Measurements from ENCODE around the gene OR5AP2. TPM values are rescaled to one million over a fixed set of nuclear protein-coding genes. Genes with fewer than 3 reads are reported as not detected.

Gene OR5AP2
- total RNA-seq, 1 experiment from 2014 or later: not detected

DNA sequence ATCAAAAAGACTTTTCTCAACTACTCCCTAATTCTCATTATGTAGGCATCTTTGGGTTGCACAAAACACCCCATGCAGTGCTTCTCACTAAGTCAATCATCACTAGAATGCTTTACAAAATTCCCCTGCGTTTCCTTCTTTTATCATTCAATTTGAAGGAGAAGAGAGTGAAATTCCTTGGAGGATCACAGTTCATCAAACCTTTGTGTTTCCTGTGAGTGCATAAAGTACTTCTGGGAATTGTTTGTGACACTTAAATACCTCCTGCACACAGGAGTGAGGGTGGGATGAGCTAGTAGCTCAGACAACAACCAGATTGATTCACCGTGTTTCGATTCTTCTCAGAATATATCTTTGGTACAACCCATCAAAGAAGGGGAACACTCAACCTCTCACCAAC, 17.5 kb upstream of the OR5AP2 start:
- CTCF ChIA-PET: no interaction called here
- intact Hi-C loops (cut with micrococcal nuclease; ENCODE audit: unreplicated experiment): no loop called here
- H3K27ac Mint-ChIP-seq (ENCODE audit: unreplicated experiment): no peak overlapping the region
- BruUV-seq (replicated peaks): no TSS peak
- TF ChIP-seq, protein P1, sequence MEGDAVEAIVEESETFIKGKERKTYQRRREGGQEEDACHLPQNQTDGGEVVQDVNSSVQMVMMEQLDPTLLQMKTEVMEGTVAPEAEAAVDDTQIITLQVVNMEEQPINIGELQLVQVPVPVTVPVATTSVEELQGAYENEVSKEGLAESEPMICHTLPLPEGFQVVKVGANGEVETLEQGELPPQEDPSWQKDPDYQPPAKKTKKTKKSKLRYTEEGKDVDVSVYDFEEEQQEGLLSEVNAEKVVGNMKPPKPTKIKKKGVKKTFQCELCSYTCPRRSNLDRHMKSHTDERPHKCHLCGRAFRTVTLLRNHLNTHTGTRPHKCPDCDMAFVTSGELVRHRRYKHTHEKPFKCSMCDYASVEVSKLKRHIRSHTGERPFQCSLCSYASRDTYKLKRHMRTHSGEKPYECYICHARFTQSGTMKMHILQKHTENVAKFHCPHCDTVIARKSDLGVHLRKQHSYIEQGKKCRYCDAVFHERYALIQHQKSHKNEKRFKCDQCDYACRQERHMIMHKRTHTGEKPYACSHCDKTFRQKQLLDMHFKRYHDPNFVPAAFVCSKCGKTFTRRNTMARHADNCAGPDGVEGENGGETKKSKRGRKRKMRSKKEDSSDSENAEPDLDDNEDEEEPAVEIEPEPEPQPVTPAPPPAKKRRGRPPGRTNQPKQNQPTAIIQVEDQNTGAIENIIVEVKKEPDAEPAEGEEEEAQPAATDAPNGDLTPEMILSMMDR (IDR thresholded peaks at IDR 0.05; ENCODE audit: unreplicated experiment): no peak
- H3K27me3 Mint-ChIP-seq (ENCODE audit: unreplicated experiment): peaks cover 15% of the 10 kb centered on the region
- no peaks in the 10 kb centered on the region for H3K4me1 Mint-ChIP-seq (ENCODE audit: low read depth, unreplicated experiment)
- H3K9me3 Mint-ChIP-seq (ENCODE audit: low read depth, unreplicated experiment): no peaks in the 10 kb centered on the region
- no peaks in the 10 kb centered on the region for H3K36me3 Mint-ChIP-seq (ENCODE audit: insufficient read depth, unreplicated experiment)
- no peak overlapping the region for H3K4me3 Mint-ChIP-seq (ENCODE audit: low read depth, unreplicated experiment)
- no peak for DNase-seq

DNA sequence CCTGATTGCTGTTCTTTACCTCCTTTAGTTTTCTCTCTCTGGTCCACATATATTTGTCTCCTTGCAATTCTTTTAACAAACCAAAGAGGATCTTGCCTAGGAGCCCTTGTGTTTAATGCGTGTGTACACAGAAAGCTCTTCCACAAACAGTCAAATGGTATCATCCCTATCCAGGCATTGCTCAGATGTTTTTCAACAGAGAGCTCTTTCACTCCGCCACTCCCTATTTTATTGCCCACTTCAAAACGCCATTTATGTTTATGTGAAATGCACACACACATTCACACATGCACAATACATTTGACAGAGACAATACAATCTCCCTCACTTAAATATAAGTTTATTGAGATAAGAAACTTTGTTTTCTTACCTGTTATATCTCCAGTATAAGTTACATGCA, 4.7 kb downstream of the OR5AP2 start:
- no peaks in the 10 kb centered on the region for H3K36me3 Mint-ChIP-seq (ENCODE audit: insufficient read depth, unreplicated experiment)
- H3K4me3 Mint-ChIP-seq (ENCODE audit: low read depth, unreplicated experiment): no peak overlapping the region
- intact Hi-C loops (cut with micrococcal nuclease; ENCODE audit: unreplicated experiment): no loop called here
- CTCF ChIA-PET: no interaction called here
- DNase-seq: no peak
- no peak overlapping the region for H3K27ac Mint-ChIP-seq (ENCODE audit: unreplicated experiment)
- BruUV-seq (replicated peaks): no TSS peak
- no peaks in the 10 kb centered on the region for H3K4me1 Mint-ChIP-seq (ENCODE audit: low read depth, unreplicated experiment)
- TF ChIP-seq, protein P1 (IDR thresholded peaks at IDR 0.05; ENCODE audit: unreplicated experiment): no peak
- H3K27me3 Mint-ChIP-seq (ENCODE audit: unreplicated experiment): peaks cover 21% of the 10 kb centered on the region
- H3K9me3 Mint-ChIP-seq (ENCODE audit: low read depth, unreplicated experiment): no peaks in the 10 kb centered on the region

DNA sequence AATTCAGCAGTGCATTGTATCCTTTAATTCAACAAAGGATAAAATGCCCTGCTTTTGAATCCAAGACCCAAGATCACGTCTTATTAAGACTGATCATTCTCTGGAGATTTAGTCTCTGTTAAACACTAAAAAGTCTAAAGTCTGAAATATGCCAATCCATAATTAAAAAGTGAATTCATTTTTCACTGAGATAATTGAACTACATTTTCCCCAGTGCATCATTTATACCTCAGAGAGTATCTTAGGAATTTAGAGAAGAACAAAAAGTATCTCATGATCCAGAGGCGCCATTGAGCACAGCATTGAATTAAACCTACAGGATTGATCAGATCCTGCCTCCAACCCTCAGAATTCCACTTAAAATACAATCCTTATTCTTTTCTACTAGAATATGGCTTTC, 5.4 kb downstream of the OR5AP2 start:
- CTCF ChIA-PET: no interaction called here

DNA sequence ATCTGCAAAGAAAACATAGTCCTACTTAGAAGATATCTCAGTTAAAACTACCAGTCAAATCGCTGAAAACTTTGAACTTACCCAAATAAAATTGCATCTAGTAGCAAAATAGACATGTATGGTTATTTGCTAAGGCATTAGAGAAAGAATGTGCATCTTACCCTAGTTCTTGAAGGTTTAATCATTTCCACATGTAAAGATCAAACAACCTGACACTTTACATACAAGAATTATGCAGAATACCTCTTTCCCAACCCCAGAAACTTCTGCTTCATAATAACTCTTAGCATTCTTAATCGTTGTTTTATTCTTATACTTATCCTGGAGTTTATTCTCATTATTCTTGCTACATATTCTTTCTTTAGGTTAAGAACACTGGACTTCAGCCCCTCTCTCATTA, 9.9 kb downstream of the OR5AP2 start:
- no peaks in the 10 kb centered on the region for H3K4me1 Mint-ChIP-seq (ENCODE audit: low read depth, unreplicated experiment)
- TF ChIP-seq, protein P1 (IDR thresholded peaks at IDR 0.05; ENCODE audit: unreplicated experiment): no peak
- H3K36me3 Mint-ChIP-seq (ENCODE audit: insufficient read depth, unreplicated experiment): no peaks in the 10 kb centered on the region
- DNase-seq: no peak
- no TSS peak for BruUV-seq (replicated peaks)
- H3K27ac Mint-ChIP-seq (ENCODE audit: unreplicated experiment): no peak overlapping the region
- H3K9me3 Mint-ChIP-seq (ENCODE audit: low read depth, unreplicated experiment): no peaks in the 10 kb centered on the region
- H3K27me3 Mint-ChIP-seq (ENCODE audit: unreplicated experiment): peaks cover 26% of the 10 kb centered on the region
- CTCF ChIA-PET: no interaction called here
- intact Hi-C loops (cut with micrococcal nuclease; ENCODE audit: unreplicated experiment): no loop called here
- H3K4me3 Mint-ChIP-seq (ENCODE audit: low read depth, unreplicated experiment): no peak overlapping the region

More for the DNA sequence above, 5.4 kb downstream of the OR5AP2 start:
- no peaks in the 10 kb centered on the region for H3K36me3 Mint-ChIP-seq (ENCODE audit: insufficient read depth, unreplicated experiment)
- DNase-seq: no peak
- no peaks in the 10 kb centered on the region for H3K9me3 Mint-ChIP-seq (ENCODE audit: low read depth, unreplicated experiment)
- peaks cover 26% of the 10 kb centered on the region for H3K27me3 Mint-ChIP-seq (ENCODE audit: unreplicated experiment)
- TF ChIP-seq, protein P1 (IDR thresholded peaks at IDR 0.05; ENCODE audit: unreplicated experiment): no peak
- H3K27ac Mint-ChIP-seq (ENCODE audit: unreplicated experiment): no peak overlapping the region
- no TSS peak for BruUV-seq (replicated peaks)
- no peak overlapping the region for H3K4me3 Mint-ChIP-seq (ENCODE audit: low read depth, unreplicated experiment)
- H3K4me1 Mint-ChIP-seq (ENCODE audit: low read depth, unreplicated experiment): no peaks in the 10 kb centered on the region
- intact Hi-C loops (cut with micrococcal nuclease; ENCODE audit: unreplicated experiment): no loop called here

Measured in Calu3 (cell line).